ENCODE measurements around the gene IMMP2L.

DNA sequence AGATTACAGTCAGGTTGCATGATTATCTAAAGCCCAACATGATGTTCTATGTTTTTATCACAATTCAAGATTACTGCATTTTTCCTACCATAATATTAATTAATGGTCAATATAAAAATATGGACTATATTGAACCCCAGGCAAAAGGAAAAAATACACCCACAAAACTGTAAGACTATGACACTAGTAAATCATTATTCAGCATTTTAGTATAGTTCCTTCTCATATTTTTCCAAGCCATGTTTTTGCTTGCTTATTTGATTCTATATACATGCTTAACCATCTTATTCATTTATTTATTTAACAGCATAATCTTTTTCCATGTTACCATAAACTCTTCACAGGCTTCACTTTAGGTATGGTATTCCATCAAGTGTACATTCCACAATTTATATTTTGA, 101.6 kb downstream of the IMMP2L start:
- TF ChIP-seq POLR2A (IDR thresholded peaks at IDR 0.05) = no peak
- TF ChIP-seq, protein P1, sequence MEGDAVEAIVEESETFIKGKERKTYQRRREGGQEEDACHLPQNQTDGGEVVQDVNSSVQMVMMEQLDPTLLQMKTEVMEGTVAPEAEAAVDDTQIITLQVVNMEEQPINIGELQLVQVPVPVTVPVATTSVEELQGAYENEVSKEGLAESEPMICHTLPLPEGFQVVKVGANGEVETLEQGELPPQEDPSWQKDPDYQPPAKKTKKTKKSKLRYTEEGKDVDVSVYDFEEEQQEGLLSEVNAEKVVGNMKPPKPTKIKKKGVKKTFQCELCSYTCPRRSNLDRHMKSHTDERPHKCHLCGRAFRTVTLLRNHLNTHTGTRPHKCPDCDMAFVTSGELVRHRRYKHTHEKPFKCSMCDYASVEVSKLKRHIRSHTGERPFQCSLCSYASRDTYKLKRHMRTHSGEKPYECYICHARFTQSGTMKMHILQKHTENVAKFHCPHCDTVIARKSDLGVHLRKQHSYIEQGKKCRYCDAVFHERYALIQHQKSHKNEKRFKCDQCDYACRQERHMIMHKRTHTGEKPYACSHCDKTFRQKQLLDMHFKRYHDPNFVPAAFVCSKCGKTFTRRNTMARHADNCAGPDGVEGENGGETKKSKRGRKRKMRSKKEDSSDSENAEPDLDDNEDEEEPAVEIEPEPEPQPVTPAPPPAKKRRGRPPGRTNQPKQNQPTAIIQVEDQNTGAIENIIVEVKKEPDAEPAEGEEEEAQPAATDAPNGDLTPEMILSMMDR (IDR thresholded peaks at IDR 0.05) = no peak

Measured in right lobe of liver (tissue), 4 donors.